Measurements from ENCODE around the gene FEN1. TPM values are rescaled to one million over a fixed set of nuclear protein-coding genes. Genes with fewer than 3 reads are reported as not detected.
A peak's percentile ranks its signal among the peaks of the same experiment; 100 is the strongest.

Gene FEN1
- total and polyA plus RNA-seq, 2 of the 13 experiments (the other 11 are each of a cell fraction or from before 2014, with no cell fraction given) = 12.4 to 102 TPM

DNA sequence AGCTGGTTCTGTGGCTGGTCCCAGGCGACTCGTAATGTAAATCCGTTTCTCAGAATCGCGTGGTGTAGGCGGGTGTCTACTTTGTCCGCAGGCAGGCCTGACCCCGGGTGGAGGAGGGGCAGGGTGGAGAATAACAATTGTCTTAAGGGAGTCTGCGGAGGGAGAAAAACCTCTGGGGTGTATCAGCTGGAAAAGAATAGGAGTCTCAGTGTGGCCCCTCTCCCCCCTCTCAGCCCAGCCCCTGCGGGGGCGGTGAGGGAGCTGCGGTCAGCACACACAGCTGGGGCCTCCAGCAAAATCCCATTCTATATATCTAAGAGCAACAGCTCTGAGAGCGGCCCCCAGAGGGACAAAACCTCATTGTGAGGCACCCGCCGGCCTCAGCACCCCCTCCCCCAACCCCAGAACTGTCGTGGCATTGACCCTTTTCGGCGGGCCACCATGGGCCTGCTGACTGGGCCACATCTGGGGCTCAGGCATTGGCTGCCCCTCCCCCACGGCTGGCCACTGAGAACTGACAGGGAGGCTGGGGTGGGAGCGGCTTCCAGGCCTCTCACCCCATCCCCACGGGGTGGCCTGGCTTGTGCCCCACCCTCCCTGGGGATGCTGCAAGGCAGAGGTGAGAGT, 43.0 kb upstream of the FEN1 start (continued):
- TF ChIP-seq SCMH1 (CRISPR knock-in tag; IDR thresholded peaks at IDR 0.05; ENCODE audit: borderline replicate concordance) (no peak), ZFP90 (CRISPR knock-in tag; IDR thresholded peaks at IDR 0.05; ENCODE audit: borderline replicate concordance) (no peak), RFX1 (IDR thresholded peaks at IDR 0.05) (no peak), ZNF331 (CRISPR knock-in tag; IDR thresholded peaks at IDR 0.05) (no peak), EP300 (IDR thresholded peaks at IDR 0.05; ENCODE audit: low read depth in 2 of 2, low read length in 2 of 2) (peak in 1 of 2 experiments; percentile 28; a peak in 1 of 4 replicates), EP300 (CRISPR knock-in tag; IDR thresholded peaks at IDR 0.05; ENCODE audit: borderline replicate concordance) (no peak), THYN1 (CRISPR knock-in tag; IDR thresholded peaks at IDR 0.05; ENCODE audit: borderline replicate concordance, low read depth) (no peak), HNRNPLL (IDR thresholded peaks at IDR 0.05; ENCODE audit: low read depth, low read length, poor library complexity, severe bottlenecking) (peak; percentile 35), ZNF570 (CRISPR knock-in tag; IDR thresholded peaks at IDR 0.05; ENCODE audit: borderline replicate concordance) (no peak), HMGA1 (CRISPR knock-in tag; conservative IDR thresholded peaks at IDR 0.05) (no peak), ZFP62 (CRISPR knock-in tag; IDR thresholded peaks at IDR 0.05) (no peak), SMYD3 (CRISPR knock-in tag; IDR thresholded peaks at IDR 0.05) (no peak), ZFX (CRISPR knock-in tag; IDR thresholded peaks at IDR 0.05; ENCODE audit: low read depth) (peak; percentile 50; the same call in 1 of the 2 replicates), CHCHD3 (CRISPR knock-in tag; IDR thresholded peaks at IDR 0.05) (no peak), TARDBP (CRISPR knock-in tag; IDR thresholded peaks at IDR 0.05) (no peak), KAT8 (CRISPR knock-in tag; IDR thresholded peaks at IDR 0.05) (no peak), MLX (CRISPR knock-in tag; IDR thresholded peaks at IDR 0.05) (no peak), EZH2 (conservative IDR thresholded peaks at IDR 0.05; ENCODE audit: low read depth, low read length) (no peak), FOSL1 (CRISPR knock-in tag; IDR thresholded peaks at IDR 0.05; ENCODE audit: borderline replicate concordance) (no peak), ZSCAN22 (CRISPR knock-in tag; IDR thresholded peaks at IDR 0.05) (no peak), ZNF207 (IDR thresholded peaks at IDR 0.05; ENCODE audit: borderline replicate concordance) (no peak), GTF2F1 (IDR thresholded peaks at IDR 0.05; ENCODE audit: low read length) (no peak), ZNF670 (CRISPR knock-in tag; IDR thresholded peaks at IDR 0.05; ENCODE audit: borderline replicate concordance) (no peak), ZNF317 (CRISPR knock-in tag; IDR thresholded peaks at IDR 0.05) (no peak), ZNF563 (CRISPR knock-in tag; IDR thresholded peaks at IDR 0.05) (no peak), HNRNPH1 (optimal IDR thresholded peaks at IDR 0.05; ENCODE audit: low read depth, low read length) (no peak), ZNF660 (CRISPR knock-in tag; IDR thresholded peaks at IDR 0.05; ENCODE audit: borderline replicate concordance, low read depth) (no peak), ZNF83 (CRISPR knock-in tag; IDR thresholded peaks at IDR 0.05; ENCODE audit: borderline replicate concordance) (no peak)
- TF ChIP-seq, protein P1, sequence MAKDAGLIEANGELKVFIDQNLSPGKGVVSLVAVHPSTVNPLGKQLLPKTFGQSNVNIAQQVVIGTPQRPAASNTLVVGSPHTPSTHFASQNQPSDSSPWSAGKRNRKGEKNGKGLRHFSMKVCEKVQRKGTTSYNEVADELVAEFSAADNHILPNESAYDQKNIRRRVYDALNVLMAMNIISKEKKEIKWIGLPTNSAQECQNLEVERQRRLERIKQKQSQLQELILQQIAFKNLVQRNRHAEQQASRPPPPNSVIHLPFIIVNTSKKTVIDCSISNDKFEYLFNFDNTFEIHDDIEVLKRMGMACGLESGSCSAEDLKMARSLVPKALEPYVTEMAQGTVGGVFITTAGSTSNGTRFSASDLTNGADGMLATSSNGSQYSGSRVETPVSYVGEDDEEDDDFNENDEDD (CRISPR knock-in tag; IDR thresholded peaks at IDR 0.05; ENCODE audit: borderline replicate concordance) = no peak
- TF ChIP-seq, protein P2, sequence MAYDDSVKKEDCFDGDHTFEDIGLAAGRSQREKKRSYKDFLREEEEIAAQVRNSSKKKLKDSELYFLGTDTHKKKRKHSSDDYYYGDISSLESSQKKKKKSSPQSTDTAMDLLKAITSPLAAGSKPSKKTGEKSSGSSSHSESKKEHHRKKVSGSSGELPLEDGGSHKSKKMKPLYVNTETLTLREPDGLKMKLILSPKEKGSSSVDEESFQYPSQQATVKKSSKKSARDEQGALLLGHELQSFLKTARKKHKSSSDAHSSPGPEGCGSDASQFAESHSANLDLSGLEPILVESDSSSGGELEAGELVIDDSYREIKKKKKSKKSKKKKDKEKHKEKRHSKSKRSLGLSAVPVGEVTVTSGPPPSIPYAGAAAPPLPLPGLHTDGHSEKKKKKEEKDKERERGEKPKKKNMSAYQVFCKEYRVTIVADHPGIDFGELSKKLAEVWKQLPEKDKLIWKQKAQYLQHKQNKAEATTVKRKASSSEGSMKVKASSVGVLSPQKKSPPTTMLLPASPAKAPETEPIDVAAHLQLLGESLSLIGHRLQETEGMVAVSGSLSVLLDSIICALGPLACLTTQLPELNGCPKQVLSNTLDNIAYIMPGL (CRISPR knock-in tag; IDR thresholded peaks at IDR 0.05; ENCODE audit: borderline replicate concordance in 1 of 2, low read depth in 1 of 2) = no peak
